ENCODE measurements around the gene ANP32A. TPM values are rescaled to one million over a fixed set of nuclear protein-coding genes. Genes with fewer than 3 reads are reported as not detected.

Gene ANP32A
- total and polyA plus RNA-seq, 3 experiments from 2014 or later: 94.6 to 237 (median 233) TPM

DNA sequence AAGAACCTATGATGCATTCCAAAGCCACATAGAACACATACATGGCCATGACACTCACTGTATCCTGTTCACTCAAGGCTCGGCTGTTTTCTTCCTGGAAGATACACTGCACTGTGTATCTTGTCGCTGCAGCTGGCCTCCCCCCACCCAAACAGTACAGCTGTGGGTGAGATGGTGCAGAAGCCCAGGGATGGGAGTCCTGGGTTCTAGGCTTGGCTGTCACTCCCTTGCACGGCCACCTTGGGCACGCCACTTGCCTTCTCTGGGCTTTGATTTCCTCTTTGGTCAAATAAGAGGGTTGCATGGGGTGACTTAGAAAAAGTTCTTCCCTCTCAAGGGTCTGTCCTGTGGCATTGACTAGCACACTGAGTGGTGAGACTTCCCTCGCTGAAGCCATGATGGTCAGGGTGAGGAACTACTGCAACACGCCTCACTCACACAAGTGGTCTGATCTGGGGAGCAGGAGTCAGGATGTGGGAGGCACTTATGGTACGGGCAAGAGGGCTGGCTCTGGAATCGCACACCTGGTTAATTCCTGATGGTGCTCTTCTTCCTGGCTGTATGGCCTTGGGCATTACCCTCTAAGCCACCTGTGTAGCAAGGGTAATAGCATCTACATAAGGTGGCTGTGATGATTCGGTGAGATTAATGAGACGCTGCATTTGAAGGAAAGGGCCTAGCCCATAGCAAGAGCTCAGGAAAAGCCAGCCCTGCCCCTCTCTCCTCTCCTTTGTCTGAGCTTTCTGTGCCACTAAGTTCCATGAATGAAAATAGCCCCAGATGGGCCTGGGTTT is 44.0 kb downstream of the ANP32A start:
- peaks cover 0 to 1% of the 10 kb centered on the region in 2 donors for H3K27me3 Mint-ChIP-seq
- DNase-seq: no peak
- Histone ChIP-seq H3K27me3 (ENCODE audit: insufficient read depth, low read length, poor library complexity, severe bottlenecking) (no peaks in the 10 kb centered on the region), H3K36me3 (ENCODE audit: insufficient read depth, low read length) (peaks cover 7% of the 10 kb centered on the region), H3K9me3 (ENCODE audit: low read length) (no peaks in the 10 kb centered on the region), H3K27ac (ENCODE audit: low read depth, low read length) (no peak overlapping the region), H3K4me3 (ENCODE audit: low read length) (no peak overlapping the region), H3K4me1 (ENCODE audit: insufficient read depth, low read length) (peaks cover 3% of the 10 kb centered on the region)
- ChIA-PET CTCF (interaction anchor here (0.9 kb wide), 1 partner anchor 8 kb away, joined by 3 read pairs; no protein-coding TSS in a partner anchor), POLR2A (interaction anchor here (0.6 kb wide), 1 partner anchor 49 kb away, joined by 8 read pairs; no protein-coding TSS in a partner anchor)
- H3K36me3 Mint-ChIP-seq: peaks cover 1 to 34% (median 12%) of the 10 kb centered on the region in 3 donors
- H3K9me3 Mint-ChIP-seq: no peaks in the 10 kb centered on the region
- peaks cover under 1 to 1% (median under 1%) of the 10 kb centered on the region in 3 donors for H3K4me1 Mint-ChIP-seq
- H3K27ac Mint-ChIP-seq: peak overlapping the region in 5 of 8 donors; percentile 2 to 56 (median 11)
- H3K4me3 Mint-ChIP-seq: no peak overlapping the region

- no peaks in the 10 kb centered on the region for H3K9me3 Mint-ChIP-seq
- no peak overlapping the region for H3K27ac ChIP-seq (ENCODE audit: low read depth, low read length)
- H3K27me3 Mint-ChIP-seq: peaks cover 0 to 1% of the 10 kb centered on the region in 2 donors
- no peaks in the 10 kb centered on the region for H3K4me1 ChIP-seq (ENCODE audit: insufficient read depth, low read length)
- ChIA-PET POLR2A (interaction anchor here (0.6 kb wide), 1 partner anchor 49 kb away, joined by 8 read pairs; no protein-coding TSS in a partner anchor), CTCF (interaction anchor here (0.9 kb wide), 1 partner anchor 9 kb away, joined by 3 read pairs; no protein-coding TSS in a partner anchor)
- no peak overlapping the region for H3K4me3 ChIP-seq (ENCODE audit: low read length)
- no peaks in the 10 kb centered on the region for H3K27me3 ChIP-seq (ENCODE audit: insufficient read depth, low read length, poor library complexity, severe bottlenecking)
- H3K4me3 Mint-ChIP-seq: no peak overlapping the region
- H3K36me3 ChIP-seq (ENCODE audit: insufficient read depth, low read length): peaks cover 5% of the 10 kb centered on the region
- H3K4me1 Mint-ChIP-seq: no peaks in the 10 kb centered on the region
- DNase-seq: no peak
- H3K9me3 ChIP-seq (ENCODE audit: low read length): no peaks in the 10 kb centered on the region
- H3K27ac Mint-ChIP-seq: peak overlapping the region in 4 of 8 donors; percentile 17 to 72 (median 28)
- H3K36me3 Mint-ChIP-seq: peaks cover 3 to 31% (median 11%) of the 10 kb centered on the region in 3 donors
Measured at GRCh38 chr15:68775671-68776476, 44.8 kb downstream of the ANP32A start.

GRCh38 chr15:68775236-68775577 is 45.5 kb downstream of the ANP32A start:
- H3K27me3 Mint-ChIP-seq: peaks cover 0 to 3% of the 10 kb centered on the region in 2 donors
- Histone ChIP-seq H3K4me1 (ENCODE audit: insufficient read depth, low read length) (no peaks in the 10 kb centered on the region), H3K9me3 (ENCODE audit: low read length) (no peaks in the 10 kb centered on the region), H3K36me3 (ENCODE audit: insufficient read depth, low read length) (no peaks in the 10 kb centered on the region), H3K27me3 (ENCODE audit: insufficient read depth, low read length, poor library complexity, severe bottlenecking) (no peaks in the 10 kb centered on the region), H3K4me3 (ENCODE audit: low read length) (no peak overlapping the region), H3K27ac (ENCODE audit: low read depth, low read length) (no peak overlapping the region)
- CTCF ChIA-PET: interaction anchor here (0.9 kb wide), 1 partner anchor 9 kb away, joined by 3 read pairs; no protein-coding TSS in a partner anchor
- no peak overlapping the region for H3K27ac Mint-ChIP-seq
- H3K4me1 Mint-ChIP-seq: no peaks in the 10 kb centered on the region
- H3K4me3 Mint-ChIP-seq: no peak overlapping the region
- H3K36me3 Mint-ChIP-seq: peaks cover 3 to 24% (median 9%) of the 10 kb centered on the region in 3 donors
- H3K9me3 Mint-ChIP-seq: no peaks in the 10 kb centered on the region
- POLR2A ChIA-PET: interaction anchor here (0.5 kb wide), 1 partner anchor 152 kb away, joined by 4 read pairs; no protein-coding TSS in a partner anchor
- DNase-seq: no peak

GRCh38 chr15:68774521-68775235 is 46.0 kb downstream of the ANP32A start:
- Mint-ChIP-seq H3K36me3 (peaks cover 3 to 19% (median 8%) of the 10 kb centered on the region in 3 donors), H3K27me3 (peaks cover 0 to 5% of the 10 kb centered on the region in 2 donors), H3K4me3 (no peak overlapping the region), H3K4me1 (no peaks in the 10 kb centered on the region), H3K27ac (peak overlapping the region in 1 of 8 donors; percentile 52), H3K9me3 (no peaks in the 10 kb centered on the region)
- ChIA-PET POLR2A (interaction anchor here (0.5 kb wide), 1 partner anchor 152 kb away, joined by 4 read pairs; no protein-coding TSS in a partner anchor), CTCF (no interaction called here)
- H3K36me3 ChIP-seq (ENCODE audit: insufficient read depth, low read length): no peaks in the 10 kb centered on the region
- no peak overlapping the region for H3K27ac ChIP-seq (ENCODE audit: low read depth, low read length)
- H3K4me1 ChIP-seq (ENCODE audit: insufficient read depth, low read length): no peaks in the 10 kb centered on the region
- DNase-seq: no peak
- no peaks in the 10 kb centered on the region for H3K27me3 ChIP-seq (ENCODE audit: insufficient read depth, low read length, poor library complexity, severe bottlenecking)
- no peaks in the 10 kb centered on the region for H3K9me3 ChIP-seq (ENCODE audit: low read length)
- no peak overlapping the region for H3K4me3 ChIP-seq (ENCODE audit: low read length)

DNA sequence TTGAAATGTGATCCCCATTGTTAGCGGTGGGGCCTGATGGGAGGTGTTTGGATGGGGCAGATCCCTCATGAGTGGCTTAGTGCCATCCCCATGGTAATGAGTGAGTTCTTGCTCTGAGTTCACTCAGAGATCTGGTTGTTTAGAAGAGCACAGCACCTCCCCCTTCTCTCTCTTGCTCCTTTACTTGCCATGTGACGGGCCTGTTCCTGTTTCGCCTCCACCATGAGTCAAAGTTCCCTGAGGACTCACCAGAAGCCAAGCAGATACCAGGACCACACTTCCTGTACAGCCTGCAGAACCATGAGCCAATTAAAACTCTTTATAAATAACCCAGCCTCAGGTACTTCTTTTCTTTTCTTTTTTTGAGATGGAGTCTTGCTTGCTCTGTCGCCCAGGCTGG is 46.6 kb downstream of the ANP32A start:
- H3K36me3 Mint-ChIP-seq: peaks cover 3 to 13% (median 8%) of the 10 kb centered on the region in 3 donors
- no peaks in the 10 kb centered on the region for H3K27me3 ChIP-seq (ENCODE audit: insufficient read depth, low read length, poor library complexity, severe bottlenecking)
- no peaks in the 10 kb centered on the region for H3K9me3 Mint-ChIP-seq
- no peaks in the 10 kb centered on the region for H3K9me3 ChIP-seq (ENCODE audit: low read length)
- no peak overlapping the region for H3K4me3 Mint-ChIP-seq
- peaks cover 4 to 5% of the 10 kb centered on the region in 2 donors for H3K27me3 Mint-ChIP-seq
- DNase-seq: no peak
- no peak overlapping the region for H3K4me3 ChIP-seq (ENCODE audit: low read length)
- no peaks in the 10 kb centered on the region for H3K36me3 ChIP-seq (ENCODE audit: insufficient read depth, low read length)
- H3K27ac Mint-ChIP-seq: peak overlapping the region in 2 of 8 donors; percentile 52 to 70
- ChIA-PET CTCF (interaction anchor here (0.9 kb wide), 1 partner anchor 102 kb away, joined by 3 read pairs; no protein-coding TSS in a partner anchor), POLR2A (no interaction called here)
- H3K4me1 Mint-ChIP-seq: no peaks in the 10 kb centered on the region
- H3K4me1 ChIP-seq (ENCODE audit: insufficient read depth, low read length): no peaks in the 10 kb centered on the region
- no peak overlapping the region for H3K27ac ChIP-seq (ENCODE audit: low read depth, low read length)

DNA sequence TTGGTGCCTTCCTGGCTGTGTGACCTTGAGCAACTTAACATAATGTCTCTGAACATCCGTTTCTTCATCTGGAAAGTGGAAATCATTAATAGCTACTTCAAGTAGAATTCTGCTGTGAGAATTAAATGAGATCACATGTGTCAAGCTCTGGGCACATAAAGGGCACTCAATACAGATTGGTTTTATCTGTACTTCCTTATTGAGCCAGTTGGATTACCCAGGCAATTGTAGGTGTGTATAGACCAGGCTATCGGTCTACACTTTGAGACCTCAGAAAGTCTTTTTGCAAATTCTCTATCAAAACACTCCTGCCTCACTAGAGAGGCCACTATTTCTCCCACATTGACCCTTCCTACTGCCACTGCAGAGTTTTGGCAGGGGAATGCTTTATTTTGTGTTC is 47.7 kb downstream of the ANP32A start:
- no peak overlapping the region for H3K4me3 Mint-ChIP-seq
- peak overlapping the region in 1 of 8 donors; percentile 39 for H3K27ac Mint-ChIP-seq
- no peaks in the 10 kb centered on the region for H3K4me1 Mint-ChIP-seq
- Histone ChIP-seq H3K4me1 (ENCODE audit: insufficient read depth, low read length) (no peaks in the 10 kb centered on the region), H3K9me3 (ENCODE audit: low read length) (no peaks in the 10 kb centered on the region), H3K4me3 (ENCODE audit: low read length) (no peak overlapping the region), H3K27ac (ENCODE audit: low read depth, low read length) (no peak overlapping the region), H3K27me3 (ENCODE audit: insufficient read depth, low read length, poor library complexity, severe bottlenecking) (no peaks in the 10 kb centered on the region), H3K36me3 (ENCODE audit: insufficient read depth, low read length) (no peaks in the 10 kb centered on the region)
- DNase-seq: no peak
- peaks cover 3 to 4% (median 3%) of the 10 kb centered on the region in 3 donors for H3K36me3 Mint-ChIP-seq
- no peaks in the 10 kb centered on the region for H3K9me3 Mint-ChIP-seq
- ChIA-PET POLR2A (no interaction called here), CTCF (no interaction called here)
- peaks cover 5 to 10% of the 10 kb centered on the region in 2 donors for H3K27me3 Mint-ChIP-seq

DNA sequence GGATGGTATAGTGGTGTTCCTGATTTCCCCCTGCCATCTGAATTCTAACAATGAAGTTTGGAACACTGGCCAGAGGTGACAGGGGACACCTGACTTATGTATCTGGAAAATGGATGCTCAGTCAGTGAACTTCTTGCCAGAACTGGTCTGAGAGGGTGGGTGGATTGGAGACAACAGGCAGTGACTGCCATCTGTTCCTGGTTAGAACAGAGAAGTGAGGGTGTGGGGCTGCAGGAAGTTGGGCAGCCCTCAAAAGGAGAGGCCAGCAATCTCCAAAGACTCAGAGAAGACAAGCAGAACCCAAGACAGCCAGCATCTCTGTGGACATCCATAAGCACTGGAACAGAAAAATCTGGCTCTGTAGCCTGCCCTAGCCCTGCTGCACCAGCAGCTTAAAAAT is 50.5 kb downstream of the ANP32A start:
- Histone ChIP-seq H3K27ac (ENCODE audit: low read depth, low read length) (no peak overlapping the region), H3K4me1 (ENCODE audit: insufficient read depth, low read length) (no peaks in the 10 kb centered on the region), H3K9me3 (ENCODE audit: low read length) (no peaks in the 10 kb centered on the region), H3K36me3 (ENCODE audit: insufficient read depth, low read length) (no peaks in the 10 kb centered on the region), H3K4me3 (ENCODE audit: low read length) (no peak overlapping the region), H3K27me3 (ENCODE audit: insufficient read depth, low read length, poor library complexity, severe bottlenecking) (no peaks in the 10 kb centered on the region)
- Mint-ChIP-seq H3K27me3 (peaks cover 4 to 18% of the 10 kb centered on the region in 2 donors), H3K4me3 (no peak overlapping the region), H3K36me3 (peaks cover 0 to 3% (median 3%) of the 10 kb centered on the region in 3 donors), H3K9me3 (no peaks in the 10 kb centered on the region), H3K27ac (no peak overlapping the region), H3K4me1 (no peaks in the 10 kb centered on the region)
- CTCF ChIA-PET: interaction anchor here (0.8 kb wide), 1 partner anchor 17 kb away, joined by 3 read pairs; no protein-coding TSS in a partner anchor
- no peak for DNase-seq
- POLR2A ChIA-PET: interaction anchor here (0.7 to 0.9 kb wide), 2 partner anchors 18 to 25 kb away, joined by 4 to 11 read pairs; no protein-coding TSS in a partner anchor
